Keratinocyte (primary cell): ENCODE data around the gene TTC28.

Experiments
- EZH2 ChIP-seq: IDR thresholded peaks from one replicate; pipeline ENCODE4 v1.6.1; 2012; ENCODE audit warnings: inconsistent platforms, mild to moderate bottlenecking, low read length, moderate library complexity
- TF ChIP-seq, protein P1 (sequence below), 3 experiments: IDR thresholded peaks in 1 of 3; conservative IDR thresholded peaks in 1 of 3; optimal IDR thresholded peaks in 1 of 3; 2 replicates in 2 of 3; 3 replicates in 1 of 3; pipeline versions ENCODE3 to v1.5.1; 2011; ENCODE audit warnings: low read length in 3 of 3, mild to moderate bottlenecking in 3 of 3, moderate library complexity in 2 of 3, control low read depth in 1 of 3, inconsistent platforms in 1 of 3; ENCODE audit not compliant: insufficient read depth in 2 of 3; ENCODE audit errors: extremely low read depth in 1 of 3

DNA sequence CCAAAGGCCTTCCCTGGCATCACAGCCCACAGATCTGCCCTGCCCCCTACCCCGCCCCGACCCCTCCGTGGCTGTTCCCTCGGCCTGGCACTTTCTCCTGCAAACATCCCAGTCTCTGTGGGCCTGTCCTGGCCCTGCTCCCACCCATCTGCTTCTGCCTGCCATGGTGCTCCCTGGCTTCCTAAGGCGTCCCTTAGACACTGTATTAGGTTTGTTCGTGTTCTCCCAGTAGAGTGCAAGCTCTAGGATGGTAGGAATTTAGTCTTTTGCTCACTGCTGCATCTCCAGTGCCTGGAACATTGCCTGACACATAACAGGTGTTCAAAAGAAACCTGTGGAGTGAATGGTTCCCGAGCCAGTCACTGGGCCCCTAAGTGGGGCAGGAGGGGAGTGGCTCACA lies 690.9 kb downstream of the TTC28 start:
- TF ChIP-seq, protein P1, sequence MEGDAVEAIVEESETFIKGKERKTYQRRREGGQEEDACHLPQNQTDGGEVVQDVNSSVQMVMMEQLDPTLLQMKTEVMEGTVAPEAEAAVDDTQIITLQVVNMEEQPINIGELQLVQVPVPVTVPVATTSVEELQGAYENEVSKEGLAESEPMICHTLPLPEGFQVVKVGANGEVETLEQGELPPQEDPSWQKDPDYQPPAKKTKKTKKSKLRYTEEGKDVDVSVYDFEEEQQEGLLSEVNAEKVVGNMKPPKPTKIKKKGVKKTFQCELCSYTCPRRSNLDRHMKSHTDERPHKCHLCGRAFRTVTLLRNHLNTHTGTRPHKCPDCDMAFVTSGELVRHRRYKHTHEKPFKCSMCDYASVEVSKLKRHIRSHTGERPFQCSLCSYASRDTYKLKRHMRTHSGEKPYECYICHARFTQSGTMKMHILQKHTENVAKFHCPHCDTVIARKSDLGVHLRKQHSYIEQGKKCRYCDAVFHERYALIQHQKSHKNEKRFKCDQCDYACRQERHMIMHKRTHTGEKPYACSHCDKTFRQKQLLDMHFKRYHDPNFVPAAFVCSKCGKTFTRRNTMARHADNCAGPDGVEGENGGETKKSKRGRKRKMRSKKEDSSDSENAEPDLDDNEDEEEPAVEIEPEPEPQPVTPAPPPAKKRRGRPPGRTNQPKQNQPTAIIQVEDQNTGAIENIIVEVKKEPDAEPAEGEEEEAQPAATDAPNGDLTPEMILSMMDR (optimal IDR thresholded peaks at IDR 0.05 in 1 of 3, IDR thresholded peaks at IDR 0.05 in 1 of 3, conservative IDR thresholded peaks at IDR 0.05 in 1 of 3; ENCODE audit: extremely low read depth in 1 of 3, insufficient read depth in 2 of 3, low read length in 3 of 3), result no peak
- no peak for TF ChIP-seq EZH2
